Activated naive CD8-positive, alpha-beta T cell treated with anti-CD3 and anti-CD28 coated beads for 36 hours (primary cell): Measurements from ENCODE around the gene PHF11. TPM values are rescaled to one million over a fixed set of nuclear protein-coding genes. Genes with fewer than 3 reads are reported as not detected.

Source experiments
- total RNA-seq, 2 experiments: library from RNA; stranded (reverse); gene quantifications; one replicate each; pipeline ENCODE4 v1.2.3, GENCODE V29; 2021

PHF11 gene
- total RNA-seq, 2 experiments from 2014 or later: 53.6 to 61.5 TPM

Other genes with a start within 250 kb of the PHF11 start
- 10 to 100 TPM in 1 of 2 experiments, 1 to 10 TPM in 1; 9.3 to 10.9 TPM for gene CDADC1, start 248.0 kb upstream of the PHF11 start, total RNA-seq
- gene CAB39L, start 51.9 kb upstream of the PHF11 start, total RNA-seq: 1 to 10 TPM; 3.1 to 3.2 TPM
- gene SETDB2, start 51.7 kb upstream of the PHF11 start, total RNA-seq: 10 to 100 TPM; 11.1 to 11.3 TPM
- gene RCBTB1, start 89.6 kb downstream of the PHF11 start, total RNA-seq: 10 to 100 TPM; 13.2 to 14.6 TPM
- 1 to 10 TPM in 1 of 2 experiments, under 1 TPM in 1; 0.97 to 1.1 TPM for gene ARL11, start 132.6 kb downstream of the PHF11 start, total RNA-seq
- 10 to 100 TPM; 54.8 to 60.0 TPM for gene EBPL, start 195.5 kb downstream of the PHF11 start, total RNA-seq